Hypothalamus (tissue), 51 donors: Measurements from ENCODE around the gene ACR.

Experiments
- DNase-seq, 51 donors: peaks; one replicate each; lab custom pipeline; 2025; lab: John Stamatoyannopoulos, UW

ACR gene

GRCh38 chr22:50702261-50702671 is 35.7 kb upstream of the ACR start:
- no peak for DNase-seq

- no peak for DNase-seq
These were observed 34.9 kb upstream of the ACR start for GRCh38 chr22:50702821-50703725.

GRCh38 chr22:50703726-50704509 is 34.1 kb upstream of the ACR start:
- DNase-seq = no peak

GRCh38 chr22:50704510-50705218 is 33.3 kb upstream of the ACR start:
- no peak for DNase-seq

- DNase-seq = peak in 39 of 51 donors; percentile 11 to 82 (median 58)
These were observed 32.7 kb upstream of the ACR start for GRCh38 chr22:50705219-50705691.

GRCh38 chr22:50705851-50706351 is 32.1 kb upstream of the ACR start:
- DNase-seq = no peak

GRCh38 chr22:50706481-50707125 is 31.4 kb upstream of the ACR start:
- no peak for DNase-seq

- DNase-seq = no peak
These were observed 29.5 kb upstream of the ACR start for GRCh38 chr22:50708474-50708873.

- no peak for DNase-seq
These were observed 29.0 kb upstream of the ACR start for GRCh38 chr22:50708996-50709395.

- no peak for DNase-seq
These were observed 27.8 kb upstream of the ACR start for GRCh38 chr22:50710221-50710620.

- DNase-seq = no peak
These were observed 27.1 kb upstream of the ACR start for GRCh38 chr22:50710886-50711285.

- DNase-seq = no peak
These were observed 26.3 kb upstream of the ACR start for GRCh38 chr22:50711446-50712340.

GRCh38 chr22:50712341-50713007 is 25.5 kb upstream of the ACR start:
- peak in 2 of 51 donors; percentile 26 to 37 for DNase-seq

GRCh38 chr22:50713008-50713385 is 25.0 kb upstream of the ACR start:
- DNase-seq = peak in 1 of 51 donors; percentile 63

- peak in 44 of 51 donors; percentile 19 to 94 (median 72) for DNase-seq
These were observed 24.4 kb upstream of the ACR start for GRCh38 chr22:50713571-50714056.

GRCh38 chr22:50714150-50714549 is 23.9 kb upstream of the ACR start:
- DNase-seq = no peak

GRCh38 chr22:50714631-50715179 is 23.3 kb upstream of the ACR start:
- DNase-seq = no peak

- no peak for DNase-seq
These were observed 22.8 kb upstream of the ACR start for GRCh38 chr22:50715250-50715649.
